ENCODE data around the gene SF3A1.

Gene SF3A1

GRCh38 chr22:30392661-30393321 is 36.1 kb upstream of the SF3A1 start:
- no peak for TF ChIP-seq CTCF (IDR thresholded peaks at IDR 0.05)

DNA sequence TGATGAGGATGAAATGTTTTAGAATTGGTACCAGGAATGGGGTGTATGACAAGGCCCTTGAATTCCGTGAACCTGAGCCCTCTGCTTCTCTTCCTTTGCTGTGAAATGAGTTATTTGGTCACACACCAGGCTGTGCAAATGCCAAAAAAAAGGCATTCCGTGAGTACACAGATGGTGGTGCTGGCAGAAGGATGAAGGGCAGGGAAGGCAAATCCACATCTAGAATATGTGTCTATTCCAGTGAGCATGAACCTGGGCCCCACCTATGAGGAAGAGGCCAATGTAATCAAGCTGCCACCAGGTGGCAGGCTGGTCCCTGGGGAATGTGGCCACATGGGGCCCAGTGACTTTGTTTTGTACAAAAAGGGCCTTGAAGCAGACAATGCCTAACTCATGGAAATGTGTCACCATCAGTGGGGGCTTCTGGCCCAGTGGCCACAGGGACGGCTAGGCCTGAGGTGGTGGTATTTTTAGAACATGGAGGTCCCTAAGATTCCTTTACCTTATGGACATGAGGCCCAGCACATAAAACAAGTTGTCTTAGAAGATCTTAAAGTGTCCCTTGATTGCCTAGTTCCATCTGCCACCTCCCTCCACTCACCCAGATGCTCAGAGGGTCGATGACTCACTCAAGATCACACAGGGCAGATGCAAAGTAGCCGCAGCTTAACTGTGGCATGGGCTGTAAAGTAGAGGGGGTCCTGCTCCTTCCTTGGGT is 34.4 kb upstream of the SF3A1 start:
- peak; percentile 80 for TF ChIP-seq CTCF (IDR thresholded peaks at IDR 0.05)

DNA sequence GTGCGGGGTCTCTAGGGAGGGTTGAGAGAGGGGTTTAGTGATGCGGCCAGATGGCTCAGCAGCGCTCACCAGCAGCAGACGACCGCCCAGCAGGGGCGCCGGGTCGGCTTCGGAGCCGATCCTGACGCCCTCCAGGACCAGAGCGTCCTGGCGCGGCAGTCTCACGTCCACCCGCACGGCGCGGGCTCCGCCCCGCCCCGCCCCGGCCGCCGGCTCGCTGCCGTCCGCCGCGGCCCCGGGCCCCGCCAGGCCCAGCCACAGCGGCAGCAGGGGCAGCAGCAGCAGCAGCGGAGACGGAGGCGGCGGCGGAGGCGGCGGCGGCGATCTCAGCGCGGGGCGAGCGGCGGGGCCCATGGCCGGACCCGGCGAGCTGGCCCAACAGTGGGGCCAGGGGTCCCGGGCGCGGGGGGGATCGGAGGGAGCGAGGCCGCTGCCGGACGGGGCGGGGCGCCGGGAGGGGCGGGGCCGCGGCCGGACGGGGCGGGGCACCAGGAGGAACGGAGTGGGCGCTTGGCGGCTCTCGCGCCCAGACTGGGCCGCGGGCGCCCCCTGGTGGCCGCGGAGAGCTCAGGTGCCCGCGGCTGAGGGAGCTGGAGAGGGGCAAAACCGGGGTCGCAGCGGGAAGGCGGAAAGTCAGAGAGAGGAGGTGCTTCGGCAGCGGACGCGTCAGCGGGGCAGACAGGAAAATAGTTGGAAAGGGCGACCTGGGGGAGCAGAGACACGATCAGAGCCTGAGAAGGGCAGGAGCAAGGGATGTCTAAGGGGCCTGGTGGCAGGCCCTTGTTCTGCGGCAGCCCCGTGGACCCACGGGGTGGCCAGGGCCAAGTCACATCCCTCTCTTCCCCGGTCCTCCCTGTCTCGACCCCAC is 30.5 kb upstream of the SF3A1 start, which contains the start of gene RNF215:
TSS of gene RNF215 (minus strand) at position 452 of the 868 bp plus-strand sequence. CDS start at position 354, 98 bp downstream.
- TF ChIP-seq CTCF (IDR thresholded peaks at IDR 0.05), result peak; percentile 94

DNA sequence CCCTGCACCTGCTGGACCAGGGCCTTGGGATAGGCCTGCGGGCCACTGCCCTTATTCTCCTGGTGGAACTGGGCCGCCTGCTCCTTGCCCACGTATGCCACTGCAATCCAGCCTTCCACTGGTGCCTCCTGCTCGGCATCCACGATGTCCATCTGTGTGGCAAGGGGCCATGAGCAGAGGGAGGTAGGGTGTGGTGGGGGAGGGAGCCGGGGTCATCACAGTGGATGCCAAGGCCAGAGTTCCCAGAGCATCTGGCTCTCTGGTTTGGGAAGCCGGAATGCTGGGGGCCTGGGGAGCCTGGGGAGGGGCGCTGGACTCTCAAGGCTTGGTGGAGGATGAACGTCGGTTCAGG is 29.9 kb upstream of the SF3A1 start:
- TF ChIP-seq CTCF (IDR thresholded peaks at IDR 0.05), result no peak

DNA sequence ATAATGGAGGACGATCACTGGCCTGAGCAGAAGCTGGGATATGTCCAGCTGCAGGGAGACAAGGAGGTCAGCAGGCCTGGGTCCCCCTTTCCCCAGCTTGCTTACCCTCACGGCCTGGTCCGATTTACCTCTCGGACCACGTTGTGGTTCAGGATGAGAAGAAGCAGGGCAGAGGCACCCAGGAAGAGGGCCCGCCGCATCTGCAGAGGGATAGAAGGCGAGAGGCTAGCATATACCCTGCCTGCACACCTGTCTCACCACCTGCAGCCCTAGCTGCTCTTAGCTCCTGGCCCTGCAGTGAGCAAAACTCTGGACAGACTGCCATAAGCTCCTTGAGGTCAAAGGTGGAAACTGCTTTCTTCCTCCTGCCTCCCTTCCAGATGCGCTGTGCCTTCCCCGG is 29.2 kb upstream of the SF3A1 start:
- TF ChIP-seq CTCF (IDR thresholded peaks at IDR 0.05), result no peak

GRCh38 chr22:30383061-30383460 is 26.4 kb upstream of the SF3A1 start:
- no peak for TF ChIP-seq CTCF (IDR thresholded peaks at IDR 0.05)

- TF ChIP-seq CTCF (IDR thresholded peaks at IDR 0.05), result no peak
These were observed 25.6 kb upstream of the SF3A1 start for GRCh38 chr22:30382340-30382739.

Measured in LNCAP (cell line).